ENCODE data around the gene LAPTM5. TPM values are rescaled to one million over a fixed set of nuclear protein-coding genes. Genes with fewer than 3 reads are reported as not detected.
A peak's percentile ranks its signal among the peaks of the same experiment; 100 is the strongest.

LAPTM5 gene
- total and polyA plus RNA-seq, 5 donors from 2014 or later = 552 to 687 (median 589) TPM

DNA sequence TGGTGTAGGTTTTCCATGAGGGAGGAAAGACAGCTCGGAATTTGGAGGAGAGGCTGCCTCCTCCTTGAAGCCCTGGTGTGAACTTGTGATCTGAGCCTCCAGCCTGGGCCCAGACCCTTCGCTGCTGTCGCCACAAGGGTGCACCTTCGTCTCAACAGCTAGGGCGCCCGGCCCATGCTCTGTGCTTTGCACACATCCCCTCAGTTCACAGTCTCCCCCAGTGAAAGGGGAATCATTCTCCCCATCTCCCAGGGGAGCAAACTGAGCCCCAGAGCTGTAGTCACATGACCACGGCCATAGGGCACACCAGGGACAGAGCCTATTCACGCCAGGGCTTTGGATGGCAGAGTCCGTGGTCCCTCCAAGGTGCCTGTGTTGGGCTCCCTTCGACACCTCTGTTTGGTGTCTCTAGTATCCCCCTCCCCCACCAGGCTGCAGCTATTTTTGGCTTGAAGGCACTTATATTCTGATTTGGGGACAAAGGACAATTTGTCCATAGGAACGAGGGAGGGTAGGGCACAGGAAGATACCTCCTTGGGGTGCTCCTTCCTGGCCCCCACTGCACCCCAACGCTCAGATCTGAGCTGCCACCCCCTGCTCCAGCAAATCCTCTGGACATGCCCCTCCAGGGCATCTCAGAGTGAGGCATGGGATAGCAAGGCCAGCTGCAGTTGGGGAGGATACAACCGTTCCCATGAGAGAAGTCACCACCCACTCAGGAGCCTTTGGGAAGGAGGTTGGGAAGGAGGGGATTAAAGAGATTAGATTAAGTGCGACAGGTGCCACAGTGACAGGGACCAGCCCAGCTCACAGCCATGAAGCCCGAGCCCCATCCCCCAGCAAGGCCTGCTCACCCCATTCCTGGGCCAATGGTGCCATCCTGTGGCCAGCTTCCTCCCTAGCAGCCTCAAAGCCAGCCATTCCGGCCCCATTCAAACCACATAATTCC, 49.9 kb downstream of the LAPTM5 start:
- Histone ChIP-seq H3K27me3 (ENCODE audit: control insufficient read depth, insufficient read depth, low read length) (peaks cover 2% of the 10 kb centered on the region), H3K4me1 (ENCODE audit: control insufficient read depth, insufficient read depth, low read length, poor library complexity, severe bottlenecking) (no peaks in the 10 kb centered on the region), H3K36me3 (ENCODE audit: control insufficient read depth, insufficient read depth, low read length) (no peaks in the 10 kb centered on the region), H3K27ac (ENCODE audit: insufficient read depth, low read length, poor library complexity, severe bottlenecking) (no peak overlapping the region), H3K9me3 (ENCODE audit: control insufficient read depth in 2 of 2, low read length in 2 of 2) (no peaks in the 10 kb centered on the region), H3K4me3 (ENCODE audit: low read depth, low read length) (no peak overlapping the region)
- Mint-ChIP-seq H3K36me3 (no peaks in the 10 kb centered on the region), H3K27ac (no peak overlapping the region), H3K4me1 (no peaks in the 10 kb centered on the region), H3K9me3 (no peaks in the 10 kb centered on the region), H3K27me3 (peaks cover 22% of the 10 kb centered on the region), H3K4me3 (no peak overlapping the region)
- DNase-seq (peak; percentile 37 to 46 (median 42)), ATAC-seq (ENCODE audit: low read depth in 2 of 2) (peak; percentile 53 to 59)

GRCh38 chr1:30706528-30706927, 51.0 kb downstream of the LAPTM5 start:
- H3K4me3 Mint-ChIP-seq = no peak overlapping the region
- no peak overlapping the region for H3K27ac Mint-ChIP-seq
- DNase-seq (no peak), ATAC-seq (ENCODE audit: low read depth in 2 of 2) (no peak)
- peaks cover 2% of the 10 kb centered on the region for H3K27me3 ChIP-seq (ENCODE audit: control insufficient read depth, insufficient read depth, low read length)
- H3K9me3 Mint-ChIP-seq = no peaks in the 10 kb centered on the region
- no peaks in the 10 kb centered on the region for H3K4me1 Mint-ChIP-seq
- no peaks in the 10 kb centered on the region for H3K36me3 Mint-ChIP-seq
- H3K36me3 ChIP-seq (ENCODE audit: control insufficient read depth, insufficient read depth, low read length) = no peaks in the 10 kb centered on the region
- H3K9me3 ChIP-seq (ENCODE audit: control insufficient read depth in 2 of 2, low read length in 2 of 2) = no peaks in the 10 kb centered on the region
- H3K27ac ChIP-seq (ENCODE audit: insufficient read depth, low read length, poor library complexity, severe bottlenecking) = no peak overlapping the region
- no peak overlapping the region for H3K4me3 ChIP-seq (ENCODE audit: low read depth, low read length)
- H3K27me3 Mint-ChIP-seq = peaks cover 17% of the 10 kb centered on the region
- H3K4me1 ChIP-seq (ENCODE audit: control insufficient read depth, insufficient read depth, low read length, poor library complexity, severe bottlenecking) = no peaks in the 10 kb centered on the region

DNA sequence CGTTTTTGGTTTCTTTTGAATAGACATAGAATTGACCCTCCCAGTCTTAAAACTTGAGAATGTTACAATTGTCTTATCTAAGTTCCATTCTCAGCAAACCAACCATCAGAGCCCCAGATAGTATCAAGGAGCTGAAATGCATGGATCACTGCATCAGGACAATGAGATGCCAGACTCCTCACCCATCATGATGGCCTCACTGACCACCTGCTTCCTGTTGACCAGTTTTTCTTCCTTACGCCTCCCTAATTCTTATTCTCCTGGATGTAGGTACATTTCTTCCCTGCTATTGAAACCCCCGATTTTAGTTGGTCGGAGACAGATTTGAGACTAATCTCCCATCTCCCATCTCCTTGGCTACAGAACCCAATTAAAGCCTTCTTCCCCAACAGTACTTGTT, 51.9 kb downstream of the LAPTM5 start:
- Histone ChIP-seq H3K9me3 (ENCODE audit: control insufficient read depth in 2 of 2, low read length in 2 of 2) (no peaks in the 10 kb centered on the region), H3K27ac (ENCODE audit: insufficient read depth, low read length, poor library complexity, severe bottlenecking) (no peak overlapping the region), H3K36me3 (ENCODE audit: control insufficient read depth, insufficient read depth, low read length) (no peaks in the 10 kb centered on the region), H3K27me3 (ENCODE audit: control insufficient read depth, insufficient read depth, low read length) (peaks cover 2% of the 10 kb centered on the region), H3K4me1 (ENCODE audit: control insufficient read depth, insufficient read depth, low read length, poor library complexity, severe bottlenecking) (no peaks in the 10 kb centered on the region), H3K4me3 (ENCODE audit: low read depth, low read length) (no peak overlapping the region)
- H3K27me3 Mint-ChIP-seq = peaks cover 12% of the 10 kb centered on the region
- DNase-seq (no peak), ATAC-seq (ENCODE audit: low read depth in 2 of 2) (no peak)
- H3K4me1 Mint-ChIP-seq = no peaks in the 10 kb centered on the region
- no peak overlapping the region for H3K4me3 Mint-ChIP-seq
- no peak overlapping the region for H3K27ac Mint-ChIP-seq
- H3K9me3 Mint-ChIP-seq = no peaks in the 10 kb centered on the region
- H3K36me3 Mint-ChIP-seq = no peaks in the 10 kb centered on the region

- no peak overlapping the region for H3K27ac Mint-ChIP-seq
- Histone ChIP-seq H3K4me1 (ENCODE audit: control insufficient read depth, insufficient read depth, low read length, poor library complexity, severe bottlenecking) (no peaks in the 10 kb centered on the region), H3K27ac (ENCODE audit: insufficient read depth, low read length, poor library complexity, severe bottlenecking) (no peak overlapping the region), H3K9me3 (ENCODE audit: control insufficient read depth in 2 of 2, low read length in 2 of 2) (no peaks in the 10 kb centered on the region), H3K36me3 (ENCODE audit: control insufficient read depth, insufficient read depth, low read length) (no peaks in the 10 kb centered on the region), H3K27me3 (ENCODE audit: control insufficient read depth, insufficient read depth, low read length) (peaks cover 2% of the 10 kb centered on the region), H3K4me3 (ENCODE audit: low read depth, low read length) (no peak overlapping the region)
- DNase-seq (no peak), ATAC-seq (ENCODE audit: low read depth in 2 of 2) (no peak)
- H3K36me3 Mint-ChIP-seq = no peaks in the 10 kb centered on the region
- H3K4me1 Mint-ChIP-seq = no peaks in the 10 kb centered on the region
- no peak overlapping the region for H3K4me3 Mint-ChIP-seq
- H3K27me3 Mint-ChIP-seq = peaks cover 12% of the 10 kb centered on the region
- no peaks in the 10 kb centered on the region for H3K9me3 Mint-ChIP-seq
These were observed 52.6 kb downstream of the LAPTM5 start for GRCh38 chr1:30704765-30705509.

DNA sequence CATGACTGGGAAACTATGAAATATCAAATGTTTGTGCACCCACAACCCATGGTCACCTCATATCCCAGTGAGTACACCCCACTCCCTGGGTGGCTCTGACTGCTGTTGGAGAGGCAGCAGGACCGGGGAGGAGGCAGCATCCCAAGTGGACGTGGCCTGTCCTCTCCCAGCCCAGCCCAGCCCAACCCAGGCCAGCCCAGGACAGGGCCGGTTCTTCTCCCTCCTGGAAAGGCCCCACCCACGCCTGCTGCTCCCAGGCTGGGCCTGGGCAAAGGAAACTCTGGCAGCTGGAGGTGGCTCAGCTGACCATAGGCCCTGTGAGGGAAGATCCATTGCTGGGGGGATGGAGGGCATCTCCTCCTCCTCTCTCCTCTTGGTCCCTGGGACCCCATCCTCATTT, 53.3 kb downstream of the LAPTM5 start:
- H3K27me3 Mint-ChIP-seq = peaks cover 12% of the 10 kb centered on the region
- no peaks in the 10 kb centered on the region for H3K4me1 Mint-ChIP-seq

DNA sequence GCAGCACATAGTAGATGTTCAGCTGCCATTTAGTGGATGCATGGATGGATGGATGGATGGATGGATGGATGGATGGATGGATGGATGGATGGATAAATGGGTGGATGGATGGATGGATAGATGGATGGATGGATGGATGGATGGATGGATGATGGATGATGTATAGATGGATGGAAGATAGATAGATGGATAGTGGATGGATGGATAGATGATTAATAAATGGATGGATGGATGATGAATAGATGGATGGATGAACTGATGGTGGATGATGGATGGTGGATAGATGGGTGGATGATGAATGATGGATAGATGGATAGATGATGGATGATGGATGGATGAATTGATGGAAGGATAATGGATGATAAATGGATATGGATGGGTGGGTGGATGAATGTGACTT, 54.8 kb downstream of the LAPTM5 start:
- no peaks in the 10 kb centered on the region for H3K9me3 ChIP-seq (ENCODE audit: control insufficient read depth in 2 of 2, low read length in 2 of 2)
- DNase-seq = no peak
- H3K36me3 ChIP-seq (ENCODE audit: control insufficient read depth, insufficient read depth, low read length) = no peaks in the 10 kb centered on the region
- H3K27me3 ChIP-seq (ENCODE audit: control insufficient read depth, insufficient read depth, low read length) = no peaks in the 10 kb centered on the region
- H3K4me1 ChIP-seq (ENCODE audit: control insufficient read depth, insufficient read depth, low read length, poor library complexity, severe bottlenecking) = no peaks in the 10 kb centered on the region
- peaks cover 5% of the 10 kb centered on the region for H3K27me3 Mint-ChIP-seq
- no peak overlapping the region for H3K27ac ChIP-seq (ENCODE audit: insufficient read depth, low read length, poor library complexity, severe bottlenecking)
- no peak overlapping the region for H3K4me3 Mint-ChIP-seq
- no peak overlapping the region for H3K4me3 ChIP-seq (ENCODE audit: low read depth, low read length)
- H3K27ac Mint-ChIP-seq = no peak overlapping the region
- H3K36me3 Mint-ChIP-seq = no peaks in the 10 kb centered on the region
- H3K4me1 Mint-ChIP-seq = no peaks in the 10 kb centered on the region
- no peaks in the 10 kb centered on the region for H3K9me3 Mint-ChIP-seq
- ATAC-seq (ENCODE audit: low read depth in 2 of 2) = no peak

More for the DNA sequence above, 53.3 kb downstream of the LAPTM5 start:
- Mint-ChIP-seq H3K4me3 (no peak overlapping the region), H3K36me3 (no peaks in the 10 kb centered on the region), H3K9me3 (no peaks in the 10 kb centered on the region), H3K27ac (no peak overlapping the region)
- H3K27ac ChIP-seq (ENCODE audit: insufficient read depth, low read length, poor library complexity, severe bottlenecking) = no peak overlapping the region
- ATAC-seq (ENCODE audit: low read depth in 2 of 2) = no peak
- H3K4me3 ChIP-seq (ENCODE audit: low read depth, low read length) = no peak overlapping the region
- peaks cover 2% of the 10 kb centered on the region for H3K27me3 ChIP-seq (ENCODE audit: control insufficient read depth, insufficient read depth, low read length)
- H3K4me1 ChIP-seq (ENCODE audit: control insufficient read depth, insufficient read depth, low read length, poor library complexity, severe bottlenecking) = no peaks in the 10 kb centered on the region
- H3K36me3 ChIP-seq (ENCODE audit: control insufficient read depth, insufficient read depth, low read length) = no peaks in the 10 kb centered on the region
- DNase-seq = no peak
- no peaks in the 10 kb centered on the region for H3K9me3 ChIP-seq (ENCODE audit: control insufficient read depth in 2 of 2, low read length in 2 of 2)

DNA sequence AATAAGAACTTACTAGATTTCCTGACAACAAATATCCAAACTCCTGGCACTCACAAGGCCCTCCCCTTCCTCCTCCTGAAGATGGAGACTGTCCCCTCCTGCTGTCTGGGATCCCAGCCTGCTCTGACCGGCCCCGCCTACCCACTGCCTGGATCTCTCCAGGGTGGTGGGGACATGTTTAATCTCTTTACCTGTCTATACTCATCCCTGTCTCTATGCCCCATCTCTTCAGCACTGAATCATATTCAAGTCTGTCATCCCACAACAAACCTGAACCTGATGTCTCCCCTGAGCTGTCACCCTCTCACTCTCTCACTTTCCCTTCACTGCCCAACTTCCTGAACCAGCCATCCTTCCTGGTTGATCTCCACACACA, 56.3 kb downstream of the LAPTM5 start:
- Histone ChIP-seq H3K4me3 (ENCODE audit: low read depth, low read length) (no peak overlapping the region), H3K36me3 (ENCODE audit: control insufficient read depth, insufficient read depth, low read length) (no peaks in the 10 kb centered on the region), H3K9me3 (ENCODE audit: control insufficient read depth in 2 of 2, low read length in 2 of 2) (no peaks in the 10 kb centered on the region), H3K27ac (ENCODE audit: insufficient read depth, low read length, poor library complexity, severe bottlenecking) (no peak overlapping the region), H3K27me3 (ENCODE audit: control insufficient read depth, insufficient read depth, low read length) (no peaks in the 10 kb centered on the region), H3K4me1 (ENCODE audit: control insufficient read depth, insufficient read depth, low read length, poor library complexity, severe bottlenecking) (no peaks in the 10 kb centered on the region)
- ATAC-seq (ENCODE audit: low read depth in 2 of 2) (no peak), DNase-seq (no peak)
- no peak overlapping the region for H3K4me3 Mint-ChIP-seq
- peaks cover 4% of the 10 kb centered on the region for H3K27me3 Mint-ChIP-seq
- no peaks in the 10 kb centered on the region for H3K36me3 Mint-ChIP-seq
- no peak overlapping the region for H3K27ac Mint-ChIP-seq
- no peaks in the 10 kb centered on the region for H3K9me3 Mint-ChIP-seq
- no peaks in the 10 kb centered on the region for H3K4me1 Mint-ChIP-seq
